Calu3 (cell line): Measurements from ENCODE around the gene EML6. TPM values are rescaled to one million over a fixed set of nuclear protein-coding genes. Genes with fewer than 3 reads are reported as not detected.

ENCODE experiments used
- BruUV-seq: library from RNA; stranded (reverse); fragments of 400-500 nt; replicated peaks from 2 replicates; lab custom pipeline; 2021; lab: Mats Ljungman, UMichigan
- CTCF ChIA-PET: fragments of 300-600 bp; sonication (Branson Sonifier 250); formaldehyde crosslinking; loops from one replicate; lab custom pipeline; 2022; ENCODE audit warnings: antibody characterized with exemption; lab: Charles Lee
- DNase-seq: peaks from one replicate; pipeline ENCODE4 v3.0.0; 2022
- H3K27ac Mint-ChIP-seq: one replicate; pipeline ENCODE4 v1.8.0; 2022; ENCODE audit warnings: mixed read lengths; ENCODE audit not compliant: unreplicated experiment
- H3K27me3 Mint-ChIP-seq: one replicate; pipeline ENCODE4 v1.8.0; 2022; ENCODE audit warnings: mixed read lengths; ENCODE audit not compliant: unreplicated experiment
- H3K36me3 Mint-ChIP-seq: one replicate; pipeline ENCODE4 v1.8.0; 2022; ENCODE audit warnings: mild to moderate bottlenecking, moderate library complexity, mixed read lengths; ENCODE audit not compliant: insufficient read depth, unreplicated experiment
- H3K4me1 Mint-ChIP-seq: one replicate; pipeline ENCODE4 v1.8.0; 2022; ENCODE audit warnings: mild to moderate bottlenecking, low read depth, mixed read lengths; ENCODE audit not compliant: unreplicated experiment
- H3K4me3 Mint-ChIP-seq: one replicate; pipeline ENCODE4 v1.8.0; 2022; ENCODE audit warnings: mild to moderate bottlenecking, low read depth, moderate library complexity, mixed read lengths; ENCODE audit not compliant: unreplicated experiment
- H3K9me3 Mint-ChIP-seq: one replicate; pipeline ENCODE4 v1.8.0; 2022; ENCODE audit warnings: low read depth, mixed read lengths; ENCODE audit not compliant: unreplicated experiment
- intact Hi-C: fragments of 100-400 bp; cut with micrococcal nuclease; formaldehyde crosslinking; loops from one replicate; pipeline ENCODE4 v1.10.0; 2022; ENCODE audit not compliant: unreplicated experiment
- total RNA-seq: library from RNA; stranded (reverse); gene quantifications from 2 replicates; pipeline ENCODE4 v1.2.3, GENCODE V29; 2022
- TF ChIP-seq, protein P1 (sequence below): fragments of 200-600 bp; IDR thresholded peaks from one replicate; pipeline ENCODE4 v1.8.0; 2022; ENCODE audit warnings: antibody characterized with exemption; ENCODE audit not compliant: unreplicated experiment

EML6 gene
- total RNA-seq, 1 experiment from 2014 or later, result 0.45 TPM

- no TSS peak for BruUV-seq
- intact Hi-C loops, result no loop called here
- no peak overlapping the region for H3K4me3 Mint-ChIP-seq
- TF ChIP-seq, protein P1, sequence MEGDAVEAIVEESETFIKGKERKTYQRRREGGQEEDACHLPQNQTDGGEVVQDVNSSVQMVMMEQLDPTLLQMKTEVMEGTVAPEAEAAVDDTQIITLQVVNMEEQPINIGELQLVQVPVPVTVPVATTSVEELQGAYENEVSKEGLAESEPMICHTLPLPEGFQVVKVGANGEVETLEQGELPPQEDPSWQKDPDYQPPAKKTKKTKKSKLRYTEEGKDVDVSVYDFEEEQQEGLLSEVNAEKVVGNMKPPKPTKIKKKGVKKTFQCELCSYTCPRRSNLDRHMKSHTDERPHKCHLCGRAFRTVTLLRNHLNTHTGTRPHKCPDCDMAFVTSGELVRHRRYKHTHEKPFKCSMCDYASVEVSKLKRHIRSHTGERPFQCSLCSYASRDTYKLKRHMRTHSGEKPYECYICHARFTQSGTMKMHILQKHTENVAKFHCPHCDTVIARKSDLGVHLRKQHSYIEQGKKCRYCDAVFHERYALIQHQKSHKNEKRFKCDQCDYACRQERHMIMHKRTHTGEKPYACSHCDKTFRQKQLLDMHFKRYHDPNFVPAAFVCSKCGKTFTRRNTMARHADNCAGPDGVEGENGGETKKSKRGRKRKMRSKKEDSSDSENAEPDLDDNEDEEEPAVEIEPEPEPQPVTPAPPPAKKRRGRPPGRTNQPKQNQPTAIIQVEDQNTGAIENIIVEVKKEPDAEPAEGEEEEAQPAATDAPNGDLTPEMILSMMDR, result no peak
- CTCF ChIA-PET, result interaction anchor here (0.6 to 1.3 kb wide), 2 partner anchors 13 to 556 kb away, joined by 3 to 5 read pairs; no protein-coding TSS in a partner anchor
- no peak for DNase-seq
- no peaks in the 10 kb centered on the region for H3K27me3 Mint-ChIP-seq
- H3K9me3 Mint-ChIP-seq, result no peaks in the 10 kb centered on the region
- no peak overlapping the region for H3K27ac Mint-ChIP-seq
- H3K36me3 Mint-ChIP-seq, result peaks cover 19% of the 10 kb centered on the region
- H3K4me1 Mint-ChIP-seq, result peaks cover 43% of the 10 kb centered on the region
Observed at GRCh38 chr2:55018619-55019018, 295.2 kb downstream of the EML6 start.

DNA sequence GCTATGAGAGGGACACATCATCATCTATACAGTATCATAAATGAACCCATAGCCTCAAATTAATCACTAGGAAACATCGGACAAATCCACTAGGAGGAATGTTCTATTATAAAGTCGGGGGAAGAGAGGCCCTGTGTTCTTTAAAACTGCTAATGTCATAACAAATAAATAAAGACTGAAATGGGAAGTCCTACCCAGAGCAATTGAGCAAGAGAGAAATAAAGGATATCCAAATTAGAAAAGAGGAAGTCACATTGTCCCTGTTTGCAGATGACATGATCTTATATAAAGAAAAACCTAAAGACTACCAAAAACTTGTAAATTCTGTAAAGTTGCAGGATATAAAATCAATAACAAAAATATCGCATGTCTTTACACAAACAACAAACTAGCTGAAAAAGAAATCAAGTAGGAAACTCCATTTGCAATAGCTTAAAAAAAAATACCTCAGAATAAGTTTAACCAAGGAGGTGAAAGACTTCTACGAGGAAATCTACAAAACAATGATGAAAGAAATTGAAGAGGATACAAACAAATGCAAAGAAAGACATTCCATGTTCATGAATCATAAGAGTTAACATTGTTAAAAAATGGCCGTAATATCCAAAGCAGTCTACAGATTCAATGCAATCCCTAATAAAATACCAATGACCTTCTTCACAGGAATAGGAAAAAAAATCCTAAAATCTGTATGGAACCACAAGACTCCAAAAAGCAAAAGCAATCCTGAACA, 296.2 kb downstream of the EML6 start:
- H3K27me3 Mint-ChIP-seq, result no peaks in the 10 kb centered on the region
- no peak overlapping the region for H3K4me3 Mint-ChIP-seq
- H3K9me3 Mint-ChIP-seq, result no peaks in the 10 kb centered on the region
- CTCF ChIA-PET, result interaction anchor here (0.6 to 1.3 kb wide), 3 partner anchors 12 to 89 kb away, joined by 3 read pairs; no protein-coding TSS in a partner anchor
- no TSS peak for BruUV-seq
- intact Hi-C loops, result no loop called here
- TF ChIP-seq, protein P1, result no peak
- DNase-seq, result no peak
- peaks cover 39% of the 10 kb centered on the region for H3K4me1 Mint-ChIP-seq
- peaks cover 19% of the 10 kb centered on the region for H3K36me3 Mint-ChIP-seq
- peak overlapping the region; percentile 20 for H3K27ac Mint-ChIP-seq
